T-helper 17 cell (primary cell): ENCODE data around the gene KCNK7. TPM values are rescaled to one million over a fixed set of nuclear protein-coding genes. Genes with fewer than 3 reads are reported as not detected.
"Not testable (repeated sequence)": the region's sequence is repeated elsewhere in the genome, so short reads cannot be mapped to it uniquely, and the experiment has no call there.

Experiments
- ATAC-seq: fragments of 150-1000 bp; cut with Tn5 transposase; 2 replicates; pipeline ENCODE4 v1.10.0; 2021; ENCODE audit warnings: mild to moderate bottlenecking, moderate library complexity
- DNase-seq, 3 donors: peaks; one replicate each; pipeline versions ENCODE4 v3.0.0 to v3.0.0-alpha.2; 2020 to 2021
- H3K9me3 ChIP-seq: one replicate; pipeline ENCODE4 v1.7.0; 2013; ENCODE audit warnings: low read length, mild to moderate bottlenecking; ENCODE audit not compliant: control insufficient read depth, poor library complexity, severe bottlenecking
- H3K27ac Mint-ChIP-seq: one replicate; pipeline ENCODE4 v1.8.0; 2022; ENCODE audit warnings: mild to moderate bottlenecking, moderate library complexity, mixed read lengths
- H3K27me3 Mint-ChIP-seq: one replicate; pipeline ENCODE4 v1.8.0; 2022; ENCODE audit warnings: mixed read lengths
- H3K36me3 Mint-ChIP-seq: one replicate; pipeline ENCODE4 v1.8.0; 2022; ENCODE audit warnings: low read depth, mixed read lengths
- H3K4me1 Mint-ChIP-seq: one replicate; pipeline ENCODE4 v1.8.0; 2022; ENCODE audit warnings: mild to moderate bottlenecking, mixed read lengths
- H3K4me3 Mint-ChIP-seq: one replicate; pipeline ENCODE4 v1.8.0; 2022; ENCODE audit warnings: mild to moderate bottlenecking, moderate library complexity, mixed read lengths
- total RNA-seq, 4 donors: library from RNA in 2 of 4; stranded (reverse) in 2 of 4; gene quantifications; one replicate each; pipeline ENCODE4 v1.2.3 and lab custom pipeline; 2022 to 2026

Gene KCNK7
- total RNA-seq, 2 donors from 2014 or later: 4.7 to 5.7 TPM

- H3K4me3 Mint-ChIP-seq: peak overlapping the region; percentile 94
- H3K4me1 Mint-ChIP-seq: peaks cover 53% of the 10 kb centered on the region
- peaks cover 7% of the 10 kb centered on the region for H3K36me3 Mint-ChIP-seq
- DNase-seq: peak in 1 of 3 donors; percentile 33
- no peak for ATAC-seq
- no peaks in the 10 kb centered on the region for H3K27me3 Mint-ChIP-seq
- no peaks in the 10 kb centered on the region for H3K9me3 ChIP-seq
- H3K27ac Mint-ChIP-seq: peak overlapping the region; percentile 99
Measured at GRCh38 chr11:65574811-65575567, 20.6 kb downstream of the KCNK7 start.

- Mint-ChIP-seq H3K36me3 (peaks cover 7% of the 10 kb centered on the region), H3K4me3 (peak overlapping the region; percentile 94), H3K27me3 (no peaks in the 10 kb centered on the region), H3K27ac (peak overlapping the region; percentile 99), H3K4me1 (peaks cover 57% of the 10 kb centered on the region)
- DNase-seq (peak; percentile 70 to 90 (median 87)), ATAC-seq (peak; percentile 31)
- H3K9me3 ChIP-seq: no peaks in the 10 kb centered on the region
Measured at GRCh38 chr11:65574109-65574810, 21.3 kb downstream of the KCNK7 start.

GRCh38 chr11:65573391-65574079 is 22.1 kb downstream of the KCNK7 start:
- peaks cover 6% of the 10 kb centered on the region for H3K36me3 Mint-ChIP-seq
- ATAC-seq (no peak), DNase-seq (no peak)
- H3K4me3 Mint-ChIP-seq: peak overlapping the region; percentile 94
- H3K27ac Mint-ChIP-seq: peak overlapping the region; percentile 99
- H3K4me1 Mint-ChIP-seq: peaks cover 63% of the 10 kb centered on the region
- no peaks in the 10 kb centered on the region for H3K27me3 Mint-ChIP-seq
- no peaks in the 10 kb centered on the region for H3K9me3 ChIP-seq

- peak; percentile 34 for ATAC-seq
- Mint-ChIP-seq H3K4me1 (peaks cover 57% of the 10 kb centered on the region), H3K4me3 (peak within 1 kb of the TSS; percentile 99), H3K27ac (peak within 1 kb of the TSS; percentile 99), H3K36me3 (peaks cover 2% of the 10 kb centered on the region), H3K27me3 (no peaks in the 10 kb centered on the region)
- peak; percentile 77 to 84 (median 80) for DNase-seq
- H3K9me3 ChIP-seq: no peaks in the 10 kb centered on the region
Measured at GRCh38 chr11:65572356-65573051, 23.1 kb downstream of the KCNK7 start, which contains the start of gene FAM89B. Gene FAM89B (plus strand): TSS chr11:65572538. CDS start chr11:65572670, 132 bp downstream.

- no peak for DNase-seq
- peak overlapping the region; percentile 93 for H3K4me3 Mint-ChIP-seq
- peaks cover 2% of the 10 kb centered on the region for H3K36me3 Mint-ChIP-seq
- no peaks in the 10 kb centered on the region for H3K27me3 Mint-ChIP-seq
- no peaks in the 10 kb centered on the region for H3K9me3 ChIP-seq
- peak overlapping the region; percentile 99 for H3K27ac Mint-ChIP-seq
- no peak for ATAC-seq
- peaks cover 55% of the 10 kb centered on the region for H3K4me1 Mint-ChIP-seq
Measured at GRCh38 chr11:65571940-65572339, 23.7 kb downstream of the KCNK7 start.

GRCh38 chr11:65571420-65571819 is 24.2 kb downstream of the KCNK7 start:
- H3K4me3 Mint-ChIP-seq: peak overlapping the region; percentile 99
- H3K9me3 ChIP-seq: no peaks in the 10 kb centered on the region
- H3K27ac Mint-ChIP-seq: peak overlapping the region; percentile 99
- H3K36me3 Mint-ChIP-seq: peaks cover 2% of the 10 kb centered on the region
- ATAC-seq: no peak
- H3K27me3 Mint-ChIP-seq: no peaks in the 10 kb centered on the region
- no peak for DNase-seq
- peaks cover 54% of the 10 kb centered on the region for H3K4me1 Mint-ChIP-seq

- no peaks in the 10 kb centered on the region for H3K9me3 ChIP-seq
- Mint-ChIP-seq H3K4me1 (peaks cover 62% of the 10 kb centered on the region), H3K27ac (peak within 1 kb of the TSS; percentile 99), H3K36me3 (peaks cover 2% of the 10 kb centered on the region), H3K27me3 (no peaks in the 10 kb centered on the region), H3K4me3 (peak within 1 kb of the TSS; percentile 99)
- DNase-seq: peak; percentile 95 to 97 (median 95)
- peak; percentile 76 for ATAC-seq
Measured at GRCh38 chr11:65569973-65570918, 25.4 kb downstream of the KCNK7 start, which contains the start of gene ZNRD2. Gene ZNRD2 (plus strand): TSS chr11:65570477. CDS start chr11:65570492, 15 bp downstream.

- Mint-ChIP-seq H3K27ac (peak overlapping the region; percentile 99), H3K4me3 (peak overlapping the region; percentile 99), H3K27me3 (no peaks in the 10 kb centered on the region), H3K36me3 (peaks cover 2% of the 10 kb centered on the region), H3K4me1 (peaks cover 58% of the 10 kb centered on the region)
- DNase-seq: no peak
- peak; percentile 38 for ATAC-seq
- no peaks in the 10 kb centered on the region for H3K9me3 ChIP-seq
Measured at GRCh38 chr11:65569164-65569972, 26.2 kb downstream of the KCNK7 start.

GRCh38 chr11:65565624-65566453 is 29.8 kb downstream of the KCNK7 start:
- peak in 1 of 3 donors; percentile 46 for DNase-seq
- ATAC-seq: peak; percentile 18
- no peaks in the 10 kb centered on the region for H3K9me3 ChIP-seq
- peak overlapping the region; percentile 99 for H3K27ac Mint-ChIP-seq
- peaks cover 45% of the 10 kb centered on the region for H3K4me1 Mint-ChIP-seq
- peak overlapping the region; percentile 75 for H3K4me3 Mint-ChIP-seq
- H3K36me3 Mint-ChIP-seq: peaks cover 2% of the 10 kb centered on the region
- H3K27me3 Mint-ChIP-seq: no peaks in the 10 kb centered on the region

- H3K27ac Mint-ChIP-seq: peak overlapping the region; percentile 99
- H3K27me3 Mint-ChIP-seq, ATAC-seq, H3K36me3 Mint-ChIP-seq, H3K9me3 ChIP-seq, DNase-seq: not testable (repeated sequence)
- H3K4me3 Mint-ChIP-seq: peak overlapping the region; percentile 75
- H3K4me1 Mint-ChIP-seq: peaks cover 44% of the 10 kb centered on the region
Measured at GRCh38 chr11:65564879-65565559, 30.6 kb downstream of the KCNK7 start.
